ENCODE measurements around the gene HLA-DQB2. TPM values are rescaled to one million over a fixed set of nuclear protein-coding genes. Genes with fewer than 3 reads are reported as not detected.

Gene HLA-DQB2
- total and polyA plus RNA-seq, 2 of the 8 experiments (the other 6 are each of a cell fraction or from before 2014, with no cell fraction given): not detected

Small RNA genes lying within 50 kb of the gene (microRNA-seq; reads per million reads assigned to microRNA genes)
- 0 reads per million in 2 experiments for gene MIR3135B (ENCODE audit: borderline microRNAs expressed in 2 of 2, borderline number of aligned reads in 2 of 2, borderline replicate concordance in 1 of 2)

Small RNA genes lying within 50 kb of the gene (small RNA-seq; reads per million reads assigned to genes)
- gene MIR3135B (ENCODE audit: insufficient read depth): not detected

Other genes starting within 250 kb of the HLA-DQB2 start
- 1.0 and 1.4 TPM in 2 replicates for gene HLA-DRB5, start 233.2 kb downstream of the HLA-DQB2 start, total RNA-seq (2021; fragmentation: NEBNext Ultra II Directional; extraction: Animal tissue kit (Norgen Biotek cat#: 25700))
- gene HLA-DRB5, start 233.2 kb downstream of the HLA-DQB2 start, polyA plus RNA-seq (2011; rRNA removed): 0.83 and 0.86 TPM in 2 replicates
- gene HLA-DRB1, start 173.7 kb downstream of the HLA-DQB2 start, total RNA-seq (2021; fragmentation: NEBNext Ultra II Directional; extraction: Animal tissue kit (Norgen Biotek cat#: 25700)): 5.1 and 6.7 TPM in 2 replicates
- 7.2 and 7.5 TPM in 2 replicates for gene HLA-DRB1, start 173.7 kb downstream of the HLA-DQB2 start, polyA plus RNA-seq (2011; rRNA removed)
- not detected in 2 replicates for gene HLA-DQA1, start 126.1 kb downstream of the HLA-DQB2 start, total RNA-seq (2021; fragmentation: NEBNext Ultra II Directional; extraction: Animal tissue kit (Norgen Biotek cat#: 25700))
- 0.12 TPM in 1 of 2 replicates, not detected in the other for gene HLA-DQA1, start 126.1 kb downstream of the HLA-DQB2 start, polyA plus RNA-seq (2011; rRNA removed)
- gene HLA-DQB1, start 96.9 kb downstream of the HLA-DQB2 start, total RNA-seq (2021; fragmentation: NEBNext Ultra II Directional; extraction: Animal tissue kit (Norgen Biotek cat#: 25700)): 1.2 and 1.4 TPM in 2 replicates
- gene HLA-DQB1, start 96.9 kb downstream of the HLA-DQB2 start, polyA plus RNA-seq (2011; rRNA removed): 5.2 and 5.5 TPM in 2 replicates
- gene HLA-DQA2, start 22.1 kb downstream of the HLA-DQB2 start, total RNA-seq (2021; fragmentation: NEBNext Ultra II Directional; extraction: Animal tissue kit (Norgen Biotek cat#: 25700)): not detected in 2 replicates
- not detected in 2 replicates for gene HLA-DQA2, start 22.1 kb downstream of the HLA-DQB2 start, polyA plus RNA-seq (2011; rRNA removed)
- 0.27 TPM in 1 of 2 replicates, not detected in the other for gene HLA-DOB, start 53.5 kb upstream of the HLA-DQB2 start, total RNA-seq (2021; fragmentation: NEBNext Ultra II Directional; extraction: Animal tissue kit (Norgen Biotek cat#: 25700))
- gene HLA-DOB, start 53.5 kb upstream of the HLA-DQB2 start, polyA plus RNA-seq (2011; rRNA removed): 0.19 and 0.35 TPM in 2 replicates
- 24.3 and 27.2 TPM in 2 replicates for gene TAP2, start 75.2 kb upstream of the HLA-DQB2 start, total RNA-seq (2021; fragmentation: NEBNext Ultra II Directional; extraction: Animal tissue kit (Norgen Biotek cat#: 25700))
- gene TAP2, start 75.2 kb upstream of the HLA-DQB2 start, polyA plus RNA-seq (2011; rRNA removed): 11.3 and 19.9 TPM in 2 replicates
- gene PSMB8, start 80.5 kb upstream of the HLA-DQB2 start, total RNA-seq (2021; fragmentation: NEBNext Ultra II Directional; extraction: Animal tissue kit (Norgen Biotek cat#: 25700)): 18.4 and 22.0 TPM in 2 replicates
- 26.9 and 43.0 TPM in 2 replicates for gene PSMB8, start 80.5 kb upstream of the HLA-DQB2 start, polyA plus RNA-seq (2011; rRNA removed)
- gene TAP1, start 90.2 kb upstream of the HLA-DQB2 start, total RNA-seq (2021; fragmentation: NEBNext Ultra II Directional; extraction: Animal tissue kit (Norgen Biotek cat#: 25700)): 16.8 TPM in 2 replicates
- gene TAP1, start 90.2 kb upstream of the HLA-DQB2 start, polyA plus RNA-seq (2011; rRNA removed): 20.1 and 22.0 TPM in 2 replicates
- gene PSMB9, start 90.7 kb upstream of the HLA-DQB2 start, total RNA-seq (2021; fragmentation: NEBNext Ultra II Directional; extraction: Animal tissue kit (Norgen Biotek cat#: 25700)): 2.9 and 4.5 TPM in 2 replicates
- gene PSMB9, start 90.7 kb upstream of the HLA-DQB2 start, polyA plus RNA-seq (2011; rRNA removed): 12.5 and 22.8 TPM in 2 replicates
- 1.3 and 2.7 TPM in 2 replicates for gene HLA-DMB, start 177.5 kb upstream of the HLA-DQB2 start, total RNA-seq (2021; fragmentation: NEBNext Ultra II Directional; extraction: Animal tissue kit (Norgen Biotek cat#: 25700))
- 3.2 and 4.7 TPM in 2 replicates for gene HLA-DMB, start 177.5 kb upstream of the HLA-DQB2 start, polyA plus RNA-seq (2011; rRNA removed)
- gene HLA-DMA, start 189.6 kb upstream of the HLA-DQB2 start, total RNA-seq (2021; fragmentation: NEBNext Ultra II Directional; extraction: Animal tissue kit (Norgen Biotek cat#: 25700)): 13.3 and 15.1 TPM in 2 replicates
- 18.0 and 23.1 TPM in 2 replicates for gene HLA-DMA, start 189.6 kb upstream of the HLA-DQB2 start, polyA plus RNA-seq (2011; rRNA removed)
- gene BRD2, start 205.1 kb upstream of the HLA-DQB2 start, total RNA-seq (2021; fragmentation: NEBNext Ultra II Directional; extraction: Animal tissue kit (Norgen Biotek cat#: 25700)): 179 and 185 TPM in 2 replicates
- gene BRD2, start 205.1 kb upstream of the HLA-DQB2 start, polyA plus RNA-seq (2011; rRNA removed): 101 and 132 TPM in 2 replicates
- 23.7 TPM in 2 replicates for gene HLA-DOA, start 246.1 kb upstream of the HLA-DQB2 start, total RNA-seq (2021; fragmentation: NEBNext Ultra II Directional; extraction: Animal tissue kit (Norgen Biotek cat#: 25700))
- 89.0 and 120 TPM in 2 replicates for gene HLA-DOA, start 246.1 kb upstream of the HLA-DQB2 start, polyA plus RNA-seq (2011; rRNA removed)